ENCODE results near the gene TADA3. TPM values are rescaled to one million over a fixed set of nuclear protein-coding genes. Genes with fewer than 3 reads are reported as not detected.

TADA3 gene
- total RNA-seq, 3 donors from 2014 or later: 66.1 to 73.4 (median 70.1) TPM

- no peak for TF ChIP-seq POLR2A (IDR thresholded peaks at IDR 0.05)
- TF ChIP-seq POLR2AphosphoS5 (IDR thresholded peaks at IDR 0.05): no peak
- TF ChIP-seq CTCF (IDR thresholded peaks at IDR 0.05): peak in 2 of 3 donors; percentile 10 to 12
- intact Hi-C loops (cut with DNase I; ENCODE audit: low total_unique reads): no loop called here
- Histone ChIP-seq H3K27me3 (no peaks in the 10 kb centered on the region), H3K9me3 (no peaks in the 10 kb centered on the region), H3K4me1 (no peaks in the 10 kb centered on the region), H3K27ac (no peak overlapping the region), H3K4me3 (no peak overlapping the region), H3K36me3 (no peaks in the 10 kb centered on the region)
- DNase-seq (ENCODE audit: low spot score in 2 of 2): no peak
Observed at GRCh38 chr3:9826815-9827573, 34.7 kb upstream of the TADA3 start.

DNA sequence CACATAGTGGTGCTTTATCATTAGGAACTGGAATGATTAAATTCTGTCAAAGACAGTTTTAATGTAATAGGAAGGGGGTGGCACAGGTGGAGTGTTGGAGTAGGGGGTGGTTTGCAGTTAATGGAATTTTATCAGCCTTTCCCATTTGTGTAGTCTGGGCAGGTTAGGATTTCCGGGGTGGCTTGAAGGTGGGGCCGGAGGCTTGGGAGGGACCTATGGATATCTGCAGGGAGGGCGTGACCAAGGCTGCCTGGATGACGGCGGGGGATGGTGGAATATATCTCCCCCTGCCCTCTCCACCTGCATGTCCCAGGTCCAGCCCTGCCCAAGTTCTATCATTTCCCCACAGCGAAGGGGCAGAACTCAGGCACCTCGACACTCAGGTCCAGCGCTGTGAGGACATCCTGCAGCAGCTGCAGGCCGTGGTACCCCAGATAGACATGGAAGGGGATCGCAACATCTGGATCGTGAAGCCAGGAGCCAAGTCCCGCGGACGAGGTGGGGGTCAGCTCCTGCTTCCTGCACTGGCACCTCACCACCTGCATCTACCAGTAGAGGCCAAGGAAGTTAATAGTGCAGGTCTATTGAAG, 33.3 kb upstream of the TADA3 start:
- no peak overlapping the region for H3K4me3 ChIP-seq
- TF ChIP-seq POLR2A (IDR thresholded peaks at IDR 0.05) (no peak), CTCF (IDR thresholded peaks at IDR 0.05) (no peak), POLR2AphosphoS5 (IDR thresholded peaks at IDR 0.05) (no peak)

DNA sequence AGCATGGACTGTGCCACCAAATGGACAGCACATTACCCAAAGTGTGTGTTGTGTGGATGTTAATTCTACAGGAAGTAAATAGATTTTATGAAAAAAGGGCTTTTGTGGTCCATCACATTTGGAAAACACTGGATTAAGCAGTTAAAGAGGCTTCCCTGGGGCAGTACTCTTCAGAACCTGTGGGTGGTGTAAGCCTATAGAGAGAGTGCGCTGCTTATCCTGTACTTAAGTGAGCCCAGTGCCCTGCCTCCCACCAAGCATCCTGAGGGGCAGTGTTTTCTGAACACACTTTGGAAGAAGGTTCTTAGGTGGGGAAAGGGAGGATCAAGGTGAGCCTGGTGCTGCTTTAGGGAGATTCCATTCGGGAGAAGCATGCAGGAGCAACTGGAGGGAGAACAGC, 28.7 kb upstream of the TADA3 start:
- Histone ChIP-seq H3K27me3 (no peaks in the 10 kb centered on the region), H3K4me1 (no peaks in the 10 kb centered on the region), H3K27ac (no peak overlapping the region), H3K4me3 (no peak overlapping the region), H3K9me3 (no peaks in the 10 kb centered on the region), H3K36me3 (no peaks in the 10 kb centered on the region)
- no peak for DNase-seq (ENCODE audit: low spot score in 2 of 2)
- intact Hi-C loops (cut with DNase I; ENCODE audit: low total_unique reads): no loop called here
- TF ChIP-seq CTCF (IDR thresholded peaks at IDR 0.05) (no peak), POLR2A (IDR thresholded peaks at IDR 0.05) (no peak), POLR2AphosphoS5 (IDR thresholded peaks at IDR 0.05) (no peak)

More for the DNA sequence above, 33.3 kb upstream of the TADA3 start:
- Histone ChIP-seq H3K36me3 (no peaks in the 10 kb centered on the region), H3K27ac (no peak overlapping the region), H3K27me3 (no peaks in the 10 kb centered on the region), H3K9me3 (no peaks in the 10 kb centered on the region), H3K4me1 (no peaks in the 10 kb centered on the region)
- intact Hi-C loops (cut with DNase I; ENCODE audit: low total_unique reads): no loop called here
- no peak for DNase-seq (ENCODE audit: low spot score in 2 of 2)

DNA sequence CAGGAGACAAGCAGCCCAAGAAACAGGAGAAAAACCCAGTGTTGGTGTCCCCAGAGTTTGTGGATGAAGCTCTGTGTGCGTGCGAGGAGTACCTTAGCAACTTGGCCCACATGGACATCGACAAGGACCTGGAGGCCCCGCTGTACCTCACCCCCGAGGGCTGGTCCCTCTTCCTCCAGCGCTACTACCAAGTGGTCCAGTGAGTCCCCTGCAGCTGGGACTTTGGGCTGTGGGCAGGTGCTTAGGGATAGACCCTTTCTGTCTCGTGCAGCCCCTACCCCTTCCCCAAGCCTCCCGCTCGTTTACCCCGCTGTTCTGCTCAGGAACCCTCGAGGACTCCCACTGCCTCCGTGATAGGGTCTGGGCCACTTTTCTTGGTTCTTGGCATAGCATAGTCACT, 28.3 kb upstream of the TADA3 start:
- no peaks in the 10 kb centered on the region for H3K36me3 ChIP-seq
- H3K27me3 ChIP-seq: no peaks in the 10 kb centered on the region
- DNase-seq (ENCODE audit: low spot score in 2 of 2): no peak
- intact Hi-C loops (cut with DNase I; ENCODE audit: low total_unique reads): no loop called here
- H3K4me3 ChIP-seq: no peak overlapping the region
- no peak overlapping the region for H3K27ac ChIP-seq
- TF ChIP-seq POLR2A (IDR thresholded peaks at IDR 0.05) (no peak), CTCF (IDR thresholded peaks at IDR 0.05) (no peak), POLR2AphosphoS5 (IDR thresholded peaks at IDR 0.05) (no peak)
- H3K9me3 ChIP-seq: no peaks in the 10 kb centered on the region
- no peaks in the 10 kb centered on the region for H3K4me1 ChIP-seq

GRCh38 chr3:9818666-9819335, 26.5 kb upstream of the TADA3 start:
- no peaks in the 10 kb centered on the region for H3K27me3 ChIP-seq
- DNase-seq (ENCODE audit: low spot score in 2 of 2): no peak
- no peak for TF ChIP-seq CTCF (IDR thresholded peaks at IDR 0.05)
- no peak for TF ChIP-seq POLR2A (IDR thresholded peaks at IDR 0.05)
- no peak for TF ChIP-seq POLR2AphosphoS5 (IDR thresholded peaks at IDR 0.05)
- intact Hi-C loops (cut with DNase I; ENCODE audit: low total_unique reads): no loop called here
- no peaks in the 10 kb centered on the region for H3K9me3 ChIP-seq
- H3K27ac ChIP-seq: no peak overlapping the region
- H3K36me3 ChIP-seq: no peaks in the 10 kb centered on the region
- no peak overlapping the region for H3K4me3 ChIP-seq
- H3K4me1 ChIP-seq: no peaks in the 10 kb centered on the region

Data from breast epithelium (tissue), 4 donors.